ENCODE data around the gene PCSK4. TPM values are rescaled to one million over a fixed set of nuclear protein-coding genes. Genes with fewer than 3 reads are reported as not detected.

PCSK4 gene
- total RNA-seq, 4 donors from 2014 or later: 2.6 to 11.9 (median 7.5) TPM

- 22% methylated on average over 42 of the region's 48 CpGs; no CpG with 5 or more reads in 1 of the 2 donors for WGBS, 2 donors (ENCODE audit: low coverage in 1 of 2)
- TF ChIP-seq, protein P1, sequence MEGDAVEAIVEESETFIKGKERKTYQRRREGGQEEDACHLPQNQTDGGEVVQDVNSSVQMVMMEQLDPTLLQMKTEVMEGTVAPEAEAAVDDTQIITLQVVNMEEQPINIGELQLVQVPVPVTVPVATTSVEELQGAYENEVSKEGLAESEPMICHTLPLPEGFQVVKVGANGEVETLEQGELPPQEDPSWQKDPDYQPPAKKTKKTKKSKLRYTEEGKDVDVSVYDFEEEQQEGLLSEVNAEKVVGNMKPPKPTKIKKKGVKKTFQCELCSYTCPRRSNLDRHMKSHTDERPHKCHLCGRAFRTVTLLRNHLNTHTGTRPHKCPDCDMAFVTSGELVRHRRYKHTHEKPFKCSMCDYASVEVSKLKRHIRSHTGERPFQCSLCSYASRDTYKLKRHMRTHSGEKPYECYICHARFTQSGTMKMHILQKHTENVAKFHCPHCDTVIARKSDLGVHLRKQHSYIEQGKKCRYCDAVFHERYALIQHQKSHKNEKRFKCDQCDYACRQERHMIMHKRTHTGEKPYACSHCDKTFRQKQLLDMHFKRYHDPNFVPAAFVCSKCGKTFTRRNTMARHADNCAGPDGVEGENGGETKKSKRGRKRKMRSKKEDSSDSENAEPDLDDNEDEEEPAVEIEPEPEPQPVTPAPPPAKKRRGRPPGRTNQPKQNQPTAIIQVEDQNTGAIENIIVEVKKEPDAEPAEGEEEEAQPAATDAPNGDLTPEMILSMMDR (IDR thresholded peaks at IDR 0.05): peak in 1 of 5 experiments; percentile 20
- no peak for TF ChIP-seq EP300 (IDR thresholded peaks at IDR 0.05; ENCODE audit: low read depth)
- peak; percentile 20 for TF ChIP-seq POLR2A (IDR thresholded peaks at IDR 0.05)
Observed at GRCh38 chr19:1457031-1457739, 33.0 kb downstream of the PCSK4 start.

DNA sequence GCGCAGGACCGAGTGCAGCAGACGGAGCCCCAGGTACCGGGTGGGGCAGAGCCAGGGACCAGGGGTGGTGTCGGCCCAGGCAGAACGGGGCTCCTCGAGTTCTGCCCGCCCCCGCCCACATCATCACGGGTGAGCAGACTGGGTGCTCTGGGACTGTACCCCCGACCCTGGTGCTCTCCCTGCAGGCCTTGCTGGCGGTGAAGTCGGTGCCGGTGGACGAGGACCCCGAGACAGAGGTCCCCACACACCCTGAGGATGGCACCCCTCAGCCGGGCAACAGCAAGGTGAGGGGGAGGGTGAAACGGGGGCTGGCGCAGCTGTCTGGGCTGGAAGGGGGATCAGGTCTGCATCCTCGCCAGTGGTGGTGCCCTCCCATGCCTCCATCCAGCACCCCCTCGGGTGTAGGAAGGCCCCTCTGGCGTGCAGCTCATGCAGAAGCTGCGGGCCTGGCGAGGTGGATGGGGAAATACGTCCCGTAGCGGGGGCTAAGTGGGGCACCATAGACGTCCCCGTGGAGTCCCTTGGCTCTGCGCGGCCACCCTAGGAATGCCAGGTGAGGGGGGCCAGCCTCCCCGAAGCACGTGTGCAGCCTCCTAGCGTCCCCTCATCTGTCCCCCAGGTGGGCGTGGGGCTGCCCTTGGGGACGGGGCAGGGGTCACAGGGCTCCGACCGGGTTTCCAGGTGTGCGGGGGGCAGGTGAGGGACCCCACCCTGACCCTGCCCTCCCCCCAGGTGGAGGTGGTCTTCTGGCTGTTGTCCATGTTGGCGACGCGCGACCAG, 33.8 kb downstream of the PCSK4 start:
- no peak for DNase-seq
- WGBS, 2 donors (ENCODE audit: low coverage in 1 of 2): 23% methylated on average over 34 of the region's 43 CpGs; no CpG with 5 or more reads in 1 of the 2 donors
- intact Hi-C loops (cut with DNase I; ENCODE audit: low total_unique reads): no loop called here
- H3K27ac ChIP-seq: no peak overlapping the region
- no peaks in the 10 kb centered on the region for H3K9me3 ChIP-seq
- peaks cover 4 to 27% (median 20%) of the 10 kb centered on the region in 4 donors for H3K4me1 ChIP-seq
- TF ChIP-seq POLR2A (IDR thresholded peaks at IDR 0.05) (no peak), POLR2AphosphoS5 (IDR thresholded peaks at IDR 0.05) (no peak), EP300 (IDR thresholded peaks at IDR 0.05; ENCODE audit: low read depth) (no peak)
- TF ChIP-seq, protein P1 (IDR thresholded peaks at IDR 0.05): no peak
- H3K36me3 ChIP-seq: no peaks in the 10 kb centered on the region
- H3K4me3 ChIP-seq: no peak overlapping the region
- peaks cover 84% of the 10 kb centered on the region for H3K27me3 ChIP-seq
- in situ Hi-C loops (cut with MboI; ENCODE audit: low pct_ligation_motif_present in 1 of 4, low pct_unique_long_range_greater_than_20kb in 1 of 4, low sequenced_read_pairs in 3 of 4): no loop called here

More at GRCh38 chr19:1457031-1457739, 33.0 kb downstream of the PCSK4 start:
- in situ Hi-C loops (cut with MboI; ENCODE audit: low pct_ligation_motif_present in 1 of 4, low pct_unique_long_range_greater_than_20kb in 1 of 4, low sequenced_read_pairs in 3 of 4) (no loop called here), intact Hi-C loops (cut with DNase I; ENCODE audit: low total_unique reads) (no loop called here)
- H3K9me3 ChIP-seq: no peaks in the 10 kb centered on the region
- no peak overlapping the region for H3K4me3 ChIP-seq
- peaks cover 76% of the 10 kb centered on the region for H3K27me3 ChIP-seq
- H3K27ac ChIP-seq: no peak overlapping the region
- DNase-seq: no peak
- peaks cover 4 to 27% (median 20%) of the 10 kb centered on the region in 4 donors for H3K4me1 ChIP-seq
- H3K36me3 ChIP-seq: no peaks in the 10 kb centered on the region

DNA sequence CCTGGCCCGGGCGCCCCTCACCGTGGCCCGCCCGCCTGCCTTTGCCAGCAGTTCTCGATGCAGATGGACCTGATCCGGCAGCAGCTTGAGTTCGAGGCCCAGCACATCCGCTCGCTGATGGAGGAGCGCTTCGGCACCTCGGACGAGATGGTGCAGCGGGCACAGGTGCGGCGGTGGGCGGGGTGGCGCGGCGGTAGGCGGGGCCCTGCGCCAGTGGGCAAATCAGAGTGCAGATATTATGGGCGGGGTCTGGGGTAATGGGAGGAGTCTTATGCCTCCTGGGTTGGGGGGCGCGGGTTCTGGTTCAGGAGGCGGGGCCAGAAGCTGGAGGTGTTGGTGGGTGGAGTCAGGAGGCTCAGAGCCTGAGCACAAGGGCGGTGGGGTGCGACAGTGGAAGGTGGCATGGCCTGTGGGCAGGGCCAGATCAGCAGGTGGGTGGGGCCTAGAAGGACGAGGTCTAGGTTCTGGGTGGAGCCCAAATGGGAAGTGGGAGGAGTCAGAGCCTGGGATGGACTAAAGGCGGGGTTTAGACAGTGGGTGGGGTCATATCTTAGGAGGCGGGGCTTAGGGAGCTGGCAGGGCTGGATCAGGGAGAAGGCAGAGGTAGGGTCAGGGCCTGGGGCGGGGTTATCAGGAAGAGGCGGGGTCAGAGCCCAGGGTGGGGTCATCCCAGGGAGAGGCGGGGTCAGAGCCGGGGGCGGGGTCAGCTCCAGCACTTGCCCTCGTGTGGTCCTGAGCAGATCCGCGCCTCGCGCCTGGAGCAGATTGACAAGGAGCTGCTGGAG, 34.6 kb downstream of the PCSK4 start:
- no peak overlapping the region for H3K4me3 ChIP-seq
- peak; percentile 83 for DNase-seq
- peaks cover 92% of the 10 kb centered on the region for H3K27me3 ChIP-seq

More for the DNA sequence above, 34.6 kb downstream of the PCSK4 start:
- intact Hi-C loops (cut with DNase I; ENCODE audit: low total_unique reads): no loop called here
- no peaks in the 10 kb centered on the region for H3K9me3 ChIP-seq
- WGBS, 2 donors (ENCODE audit: low coverage in 1 of 2): 4 to 18% methylated on average over 4 to 42 of the region's 42 CpGs
- no peak overlapping the region for H3K27ac ChIP-seq
- no peaks in the 10 kb centered on the region for H3K36me3 ChIP-seq
- TF ChIP-seq, protein P1 (IDR thresholded peaks at IDR 0.05): no peak
- no peak for TF ChIP-seq EP300 (IDR thresholded peaks at IDR 0.05; ENCODE audit: low read depth)
- no peak for TF ChIP-seq POLR2A (IDR thresholded peaks at IDR 0.05)
- no peak for TF ChIP-seq POLR2AphosphoS5 (IDR thresholded peaks at IDR 0.05)
- H3K4me1 ChIP-seq: peaks cover 4 to 27% (median 20%) of the 10 kb centered on the region in 4 donors
- in situ Hi-C loops (cut with MboI; ENCODE audit: low pct_ligation_motif_present in 1 of 4, low pct_unique_long_range_greater_than_20kb in 1 of 4, low sequenced_read_pairs in 3 of 4): no loop called here

Measured in transverse colon (tissue), 4 donors.